ENCODE measurements around the gene KRT71. TPM values are rescaled to one million over a fixed set of nuclear protein-coding genes. Genes with fewer than 3 reads are reported as not detected.

KRT71 gene
- total RNA-seq, 1 experiment from 2014 or later = not detected

GRCh38 chr12:52580496-52580895, 27.6 kb upstream of the KRT71 start:
- BruUV-seq (replicated peaks) = no TSS peak
- DNase-seq (ENCODE audit: low read depth, low spot score) (no peak), ATAC-seq (no peak)
- Histone ChIP-seq H3K4me2 (ENCODE audit: low read length) (peak overlapping the region; percentile 19; the same call in 1 of the 2 replicates), H3K9ac (ENCODE audit: low read length) (no peak overlapping the region), H3K36me3 (ENCODE audit: control insufficient read depth in 1 of 2, insufficient read depth in 2 of 2, low read length in 2 of 2) (no peaks in the 10 kb centered on the region), H4K20me1 (ENCODE audit: insufficient read depth) (no peaks in the 10 kb centered on the region), H3K9me3 (ENCODE audit: control insufficient read depth in 1 of 2, insufficient read depth in 1 of 2, low read depth in 1 of 2, low read length in 2 of 2) (no peaks in the 10 kb centered on the region), H3K4me3 (replicated peaks in 1 of 2; ENCODE audit: low read depth in 1 of 2, low read length in 2 of 2) (no peak overlapping the region), H2AFZ (ENCODE audit: low read depth, low read length, poor library complexity, severe bottlenecking) (no peak overlapping the region), H3K27me3 (ENCODE audit: insufficient read depth, low read length) (no peaks in the 10 kb centered on the region), H3K9me2 (ENCODE audit: insufficient read depth) (no peaks in the 10 kb centered on the region), H3K4me1 (ENCODE audit: control insufficient read depth in 1 of 2, insufficient read depth in 2 of 2, low read length in 2 of 2) (peaks cover 0 to 40% of the 10 kb centered on the region in 2 experiments; a peak in 3 of 4 replicates), H3K79me2 (ENCODE audit: insufficient read depth, low read length) (no peaks in the 10 kb centered on the region), H3K27ac (ENCODE audit: low read depth, low read length) (no peak overlapping the region)
- RAD21 ChIA-PET (ENCODE audit: low non-redundant PET in 1 of 2, low total read pairs in 2 of 2, uncharacterized antibody in 2 of 2, unreplicated experiment in 2 of 2) = interaction anchor here in 1 of 2 experiments (1.5 kb wide), 1 partner anchor 299 kb away, joined by 3 read pairs; no protein-coding TSS in a partner anchor
- CTCF ChIA-PET = interaction anchor here (1.1 to 4.6 kb wide), 5 partner anchors 185 to 299 kb away, joined by 4 to 29 read pairs (median 21); no protein-coding TSS in a partner anchor
- TF ChIP-seq CBX3 (IDR thresholded peaks at IDR 0.05; ENCODE audit: low read depth) = no peak
- intact Hi-C loops (cut with micrococcal nuclease) = loop anchor here (5.0 kb wide), 2 partner anchors 188 to 423 kb away; no protein-coding TSS in a partner anchor
- POLR2A ChIA-PET = no interaction called here

- no peaks in the 10 kb centered on the region for H3K36me3 ChIP-seq (ENCODE audit: control insufficient read depth in 1 of 2, insufficient read depth in 2 of 2, low read length in 2 of 2)
- no peak overlapping the region for H3K27ac ChIP-seq (ENCODE audit: low read depth, low read length)
- POLR2A ChIA-PET = no interaction called here
- no peak for DNase-seq (ENCODE audit: low read depth, low spot score)
- RAD21 ChIA-PET (ENCODE audit: low non-redundant PET in 1 of 2, low total read pairs in 2 of 2, uncharacterized antibody in 2 of 2, unreplicated experiment in 2 of 2) = no interaction called here
- peak overlapping the region; percentile 19; the same call in 1 of the 2 replicates for H3K4me2 ChIP-seq (ENCODE audit: low read length)
- H3K79me2 ChIP-seq (ENCODE audit: insufficient read depth, low read length) = no peaks in the 10 kb centered on the region
- no peaks in the 10 kb centered on the region for H3K27me3 ChIP-seq (ENCODE audit: insufficient read depth, low read length)
- H3K9me2 ChIP-seq (ENCODE audit: insufficient read depth) = no peaks in the 10 kb centered on the region
- CTCF ChIA-PET = interaction anchor here (0.9 to 4.3 kb wide), 4 partner anchors 12 to 291 kb away, joined by 3 to 21 read pairs (median 4); no protein-coding TSS in a partner anchor
- H2AFZ ChIP-seq (ENCODE audit: low read depth, low read length, poor library complexity, severe bottlenecking) = no peak overlapping the region
- H3K4me3 ChIP-seq (replicated peaks in 1 of 2; ENCODE audit: low read depth in 1 of 2, low read length in 2 of 2) = no peak overlapping the region
- H3K9ac ChIP-seq (ENCODE audit: low read length) = no peak overlapping the region
- no peak for ATAC-seq
- H3K9me3 ChIP-seq (ENCODE audit: control insufficient read depth in 1 of 2, insufficient read depth in 1 of 2, low read depth in 1 of 2, low read length in 2 of 2) = no peaks in the 10 kb centered on the region
- intact Hi-C loops (cut with micrococcal nuclease) = loop anchor here (5.0 kb wide), 2 partner anchors 187 to 422 kb away; no protein-coding TSS in a partner anchor
- TF ChIP-seq YY1 (IDR thresholded peaks at IDR 0.05; ENCODE audit: extremely low read depth, insufficient replicate concordance, low read depth, low read length) = no peak
- no peak for TF ChIP-seq ZFX (IDR thresholded peaks at IDR 0.05)
- TF ChIP-seq POLR2A (IDR thresholded peaks at IDR 0.05; ENCODE audit: borderline replicate concordance, extremely low read depth, insufficient read depth, insufficient read length) = no peak
- TF ChIP-seq ZBTB33 (IDR thresholded peaks at IDR 0.05; ENCODE audit: extremely low read depth, insufficient replicate concordance, low read length) = no peak
- no peak for TF ChIP-seq MAX (IDR thresholded peaks at IDR 0.05)
- TF ChIP-seq RAD21 (IDR thresholded peaks at IDR 0.05; ENCODE audit: low read depth) = no peak
- TF ChIP-seq POLR2AphosphoS5 (IDR thresholded peaks at IDR 0.05; ENCODE audit: low read depth, low read length) = no peak
- no peak for TF ChIP-seq SP1 (IDR thresholded peaks at IDR 0.05; ENCODE audit: low read depth)
- TF ChIP-seq EGR1 (IDR thresholded peaks at IDR 0.05; ENCODE audit: low read depth) = no peak
- BruUV-seq (replicated peaks) = no TSS peak
- no peaks in the 10 kb centered on the region for H4K20me1 ChIP-seq (ENCODE audit: insufficient read depth)
- peaks cover 0 to 40% of the 10 kb centered on the region in 2 experiments; a peak in 3 of 4 replicates for H3K4me1 ChIP-seq (ENCODE audit: control insufficient read depth in 1 of 2, insufficient read depth in 2 of 2, low read length in 2 of 2)
Observed at GRCh38 chr12:52579468-52580465, 26.8 kb upstream of the KRT71 start.
